A204.1 (cell line): ENCODE data around the gene PLA2G2F.

Experiments used
- FAIRE-seq: peaks from 2 replicates; lab custom pipeline; 2012; peaks lifted over from hg19 to GRCh38; lab: Jason Lieb, UNC

PLA2G2F gene

GRCh38 chr1:20138961-20139550, at the start of gene PLA2G2F:
Gene PLA2G2F (plus strand): TSS chr1:20139323. CDS start chr1:20139428, 105 bp downstream.
- FAIRE-seq, result no peak

- FAIRE-seq, result no peak
These were observed 49.6 kb upstream of the PLA2G2F start for GRCh38 chr1:20089328-20090077.

DNA sequence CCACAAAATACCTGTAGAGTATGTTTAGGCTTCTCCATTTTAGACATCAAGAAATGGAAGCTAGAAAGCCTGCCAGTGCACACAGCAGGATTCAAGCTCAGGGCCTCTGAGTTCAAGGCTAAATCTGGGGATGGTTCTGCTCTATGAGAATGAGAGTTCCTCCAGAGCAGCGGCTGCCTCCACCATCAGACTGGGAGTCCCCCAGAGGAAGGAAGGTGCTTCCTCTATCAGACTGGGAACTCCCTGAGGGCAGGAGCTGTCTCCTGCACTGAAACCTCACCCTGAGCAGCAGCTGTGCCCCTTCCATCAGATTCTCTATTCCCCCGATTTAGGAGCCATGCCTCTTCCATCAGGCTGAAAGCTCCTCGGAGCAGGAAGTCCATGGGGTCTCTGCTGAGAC, 49.0 kb upstream of the PLA2G2F start:
- FAIRE-seq, result no peak

GRCh38 chr1:20090641-20091040, 48.5 kb upstream of the PLA2G2F start:
- no peak for FAIRE-seq

DNA sequence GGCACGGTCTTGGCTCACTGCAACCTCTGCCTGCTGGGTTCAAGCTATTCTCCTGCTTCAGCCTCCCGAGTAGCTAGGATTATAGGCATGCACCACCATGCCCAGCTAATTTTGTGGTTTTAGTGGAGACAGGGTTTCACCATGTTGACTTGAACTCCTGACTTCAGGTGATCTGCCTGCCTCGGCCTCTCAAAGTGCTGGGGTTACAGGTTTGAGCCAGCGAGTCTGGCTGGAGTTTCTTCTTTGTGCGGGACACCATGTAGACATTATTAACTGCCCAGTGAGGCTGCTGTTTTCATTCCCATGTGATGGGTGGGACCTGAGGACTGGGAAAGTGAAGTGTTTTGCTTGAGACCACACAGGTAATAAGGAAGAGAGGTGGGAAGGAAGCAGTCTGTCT, 45.8 kb upstream of the PLA2G2F start:
- no peak for FAIRE-seq

- no peak for FAIRE-seq
These were observed 45.2 kb upstream of the PLA2G2F start for GRCh38 chr1:20093940-20094391.

- FAIRE-seq, result no peak
These were observed 43.3 kb upstream of the PLA2G2F start for GRCh38 chr1:20095564-20096434.

GRCh38 chr1:20096840-20097447, 42.2 kb upstream of the PLA2G2F start:
- no peak for FAIRE-seq

DNA sequence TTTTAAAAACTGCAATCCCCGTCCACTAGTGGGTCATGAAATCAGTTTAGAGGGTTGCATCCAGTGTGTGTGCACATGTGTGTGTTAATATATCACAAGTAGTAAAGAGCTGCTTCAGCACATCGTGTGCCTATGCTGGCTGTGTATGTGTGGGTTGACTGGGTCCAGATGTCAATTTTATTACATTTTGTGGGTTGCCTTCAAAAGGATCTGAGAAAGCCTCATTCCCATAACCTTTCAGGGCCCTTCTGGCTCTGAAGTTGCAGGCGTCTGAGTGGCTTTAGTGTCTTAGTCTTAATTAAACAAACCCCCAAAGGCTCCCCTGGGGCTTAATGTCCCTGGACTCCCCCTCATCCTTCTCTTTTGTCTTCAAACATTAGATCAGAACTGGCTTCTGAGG, 39.6 kb upstream of the PLA2G2F start:
- no peak for FAIRE-seq

- FAIRE-seq, result no peak
These were observed 38.3 kb upstream of the PLA2G2F start for GRCh38 chr1:20100632-20101355.

- no peak for FAIRE-seq
These were observed 36.2 kb upstream of the PLA2G2F start for GRCh38 chr1:20102875-20103274.

GRCh38 chr1:20105856-20106255, 33.3 kb upstream of the PLA2G2F start:
- no peak for FAIRE-seq

GRCh38 chr1:20107351-20107750, 31.8 kb upstream of the PLA2G2F start:
- FAIRE-seq, result no peak

DNA sequence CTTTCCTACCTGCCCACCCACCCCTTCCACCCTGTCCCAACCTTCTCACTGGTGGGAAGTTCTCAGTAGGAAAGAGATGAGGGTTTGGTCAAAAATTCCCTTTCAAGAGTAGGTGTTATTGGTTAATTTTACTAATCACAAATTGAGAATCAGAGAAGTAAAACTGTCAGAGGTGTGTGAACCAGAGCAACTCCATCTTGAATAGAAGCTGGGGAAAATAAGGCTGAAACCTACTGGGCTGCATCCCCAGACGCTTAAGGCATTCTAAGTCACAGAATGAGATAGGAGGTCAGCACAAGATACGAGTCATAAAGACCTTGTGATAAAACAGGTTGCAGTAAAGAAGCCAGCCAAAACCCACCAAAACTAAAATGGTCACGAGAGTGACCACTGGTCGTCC, 31.3 kb upstream of the PLA2G2F start:
- no peak for FAIRE-seq

DNA sequence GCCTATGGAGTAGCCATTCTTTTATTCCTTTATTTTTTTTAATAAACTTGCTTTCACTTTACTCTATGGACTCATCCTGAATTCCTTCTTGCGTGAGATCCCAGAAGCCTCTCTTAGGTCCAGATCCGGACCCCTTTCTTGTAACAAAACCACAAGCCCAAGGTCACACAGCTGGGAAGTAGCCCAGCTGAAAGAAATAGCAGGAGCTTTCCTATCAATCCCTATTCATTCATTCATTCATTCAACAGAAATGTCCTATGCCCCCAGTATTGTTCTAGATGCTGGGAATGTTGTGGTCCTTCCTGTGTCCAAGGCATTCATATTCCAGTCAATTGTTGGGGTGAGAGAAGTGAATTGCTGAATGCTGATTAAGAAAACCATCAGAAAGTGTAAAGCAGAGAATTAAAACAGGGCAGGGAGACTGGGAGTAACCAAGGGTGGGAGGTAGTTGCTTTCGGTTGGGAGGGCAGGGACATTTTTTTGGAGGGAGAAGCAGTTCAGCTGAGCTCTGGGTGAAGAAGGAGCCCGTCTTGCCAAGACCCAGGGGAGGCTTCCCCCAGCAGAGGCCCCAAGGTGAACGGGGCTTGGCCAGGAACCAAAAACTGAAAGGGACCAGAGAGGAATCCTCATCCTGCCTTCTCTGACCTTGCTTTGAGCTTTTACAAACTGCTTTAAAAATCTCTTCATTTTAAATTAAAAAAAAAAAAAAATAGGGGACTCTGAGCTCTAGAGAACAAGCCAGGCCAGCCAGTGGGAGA, 30.6 kb upstream of the PLA2G2F start:
- no peak for FAIRE-seq

DNA sequence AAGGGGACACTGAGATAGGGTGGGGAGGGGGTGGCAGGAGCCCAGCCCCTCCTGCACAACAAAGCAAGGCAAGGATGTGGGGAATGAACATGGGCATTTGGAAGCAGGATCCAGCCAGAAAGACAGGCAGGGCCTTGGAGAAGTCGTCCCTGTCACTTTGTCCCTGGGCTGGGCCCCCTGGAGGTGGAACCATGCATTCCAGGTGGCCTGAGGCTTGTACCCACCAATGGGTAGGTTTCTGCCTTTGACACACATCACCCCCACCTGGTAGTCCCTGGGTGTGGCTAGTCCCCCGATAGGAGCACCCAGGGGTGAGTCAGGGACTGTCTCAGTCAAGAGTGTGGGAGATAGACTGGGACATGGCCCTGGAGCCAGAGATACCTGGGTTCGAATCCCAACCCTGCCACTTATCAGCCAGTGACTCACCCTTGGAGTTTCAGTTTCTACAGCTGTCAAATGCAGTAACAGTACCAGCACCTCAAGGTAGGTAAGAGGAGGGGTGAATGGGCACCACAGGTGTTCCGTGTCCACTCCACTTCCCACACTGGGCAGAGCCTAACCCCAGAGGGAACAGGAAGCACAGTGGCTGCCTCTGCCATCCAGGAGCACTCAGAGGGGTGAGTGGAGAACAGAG, 29.8 kb upstream of the PLA2G2F start:
- FAIRE-seq, result no peak

DNA sequence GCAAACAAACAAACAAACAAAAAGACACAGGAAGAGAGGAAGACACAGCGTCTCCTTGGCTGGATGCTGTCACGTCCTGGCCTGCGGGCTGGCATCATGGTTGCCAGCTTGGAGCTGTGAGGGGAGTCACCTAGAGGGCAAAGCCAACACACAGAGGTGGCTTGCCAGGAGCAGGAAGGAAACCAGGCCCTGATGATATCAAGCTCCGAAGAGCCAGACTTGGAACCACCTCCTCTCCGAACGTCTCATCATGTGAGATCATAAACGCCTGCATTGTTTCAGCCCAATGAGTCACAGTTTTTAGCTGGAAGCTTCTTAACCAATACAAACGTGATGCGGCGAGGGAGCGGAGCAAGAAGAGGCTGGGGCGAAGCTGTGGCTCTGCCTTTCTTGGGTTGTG, 28.4 kb upstream of the PLA2G2F start:
- no peak for FAIRE-seq

DNA sequence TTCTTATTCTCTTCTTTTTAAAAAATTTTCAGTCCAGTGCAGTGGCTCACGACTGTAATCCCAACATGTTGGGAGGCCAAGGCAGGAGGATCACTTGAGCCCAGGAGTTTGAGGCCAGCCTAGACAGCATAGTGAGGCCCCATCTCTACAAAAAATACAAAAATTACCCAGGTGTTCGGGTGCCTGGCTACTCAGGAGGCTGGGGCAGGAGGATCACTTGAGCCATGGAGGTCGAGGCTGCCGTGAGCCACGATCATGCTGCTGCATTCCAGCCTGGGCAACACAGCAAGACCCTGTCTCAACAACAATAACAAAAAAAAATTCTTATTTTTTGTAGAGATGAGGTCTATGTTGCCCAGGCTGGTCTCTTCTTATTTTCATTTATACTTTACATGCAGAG, 27.7 kb upstream of the PLA2G2F start:
- no peak for FAIRE-seq

GRCh38 chr1:20112279-20113000, 26.7 kb upstream of the PLA2G2F start:
- no peak for FAIRE-seq
